ENCODE results near the gene SMNDC1. TPM values are rescaled to one million over a fixed set of nuclear protein-coding genes. Genes with fewer than 3 reads are reported as not detected.

The SMNDC1 gene
- total and polyA plus RNA-seq, 4 donors: 4.9 to 6.8 (median 6.0) TPM

DNA sequence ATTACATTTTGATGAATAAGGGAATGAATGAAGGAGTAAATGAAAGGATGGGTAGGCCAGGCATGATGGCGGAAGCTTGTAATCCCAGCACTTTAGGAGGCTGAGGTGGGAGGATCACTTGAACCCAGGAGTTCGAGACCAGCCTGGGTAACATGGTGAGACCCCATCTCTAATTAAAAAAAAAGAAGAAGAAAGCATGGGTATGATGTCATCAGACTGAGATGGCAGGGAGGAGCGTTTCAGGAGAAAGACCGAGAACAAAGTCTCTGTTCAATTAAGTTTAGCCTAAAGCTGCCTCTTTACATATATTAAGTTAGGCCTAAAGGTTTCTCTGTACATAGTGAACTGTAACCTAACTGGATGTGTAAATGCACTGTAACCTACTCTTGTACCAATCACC lies 42.2 kb upstream of the SMNDC1 start (continued):
- TF ChIP-seq, protein P1, sequence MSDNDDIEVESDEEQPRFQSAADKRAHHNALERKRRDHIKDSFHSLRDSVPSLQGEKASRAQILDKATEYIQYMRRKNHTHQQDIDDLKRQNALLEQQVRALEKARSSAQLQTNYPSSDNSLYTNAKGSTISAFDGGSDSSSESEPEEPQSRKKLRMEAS (IDR thresholded peaks at IDR 0.05): no peak
- TF ChIP-seq RAD21 (IDR thresholded peaks at IDR 0.05): no peak
- no peak for TF ChIP-seq SP1 (IDR thresholded peaks at IDR 0.05)
- TF ChIP-seq EGR1 (IDR thresholded peaks at IDR 0.05; ENCODE audit: low read depth in 2 of 2): no peak
- TF ChIP-seq HNF4A (conservative IDR thresholded peaks at IDR 0.05): no peak
- TF ChIP-seq NR2F2 (IDR thresholded peaks at IDR 0.05): no peak
- TF ChIP-seq, protein P2, sequence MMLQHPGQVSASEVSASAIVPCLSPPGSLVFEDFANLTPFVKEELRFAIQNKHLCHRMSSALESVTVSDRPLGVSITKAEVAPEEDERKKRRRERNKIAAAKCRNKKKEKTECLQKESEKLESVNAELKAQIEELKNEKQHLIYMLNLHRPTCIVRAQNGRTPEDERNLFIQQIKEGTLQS (IDR thresholded peaks at IDR 0.05): no peak

DNA sequence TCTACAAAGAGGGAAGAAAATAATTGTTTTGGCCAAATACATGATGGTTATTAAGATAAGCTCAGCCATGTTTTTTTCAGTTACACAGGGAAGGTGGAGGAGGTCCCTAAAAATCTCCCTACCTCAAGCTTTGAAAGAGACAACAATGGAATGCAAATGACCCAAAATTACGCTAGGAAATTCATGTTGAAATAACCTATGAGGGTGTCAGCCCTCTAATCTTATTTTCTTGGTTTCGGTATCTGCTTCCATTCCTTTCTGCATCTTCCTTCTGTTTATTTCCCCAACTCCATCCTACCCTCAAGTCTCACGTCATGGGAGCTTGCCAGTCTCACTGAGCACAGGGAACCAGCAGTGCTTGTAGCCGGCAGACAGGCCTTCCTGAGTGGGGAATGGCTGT lies 40.6 kb upstream of the SMNDC1 start:
- Histone ChIP-seq H3K9ac (ENCODE audit: low read depth in 1 of 2, low read length in 2 of 2) (no peak overlapping the region), H3K4me3 (ENCODE audit: low read depth in 1 of 3, low read length in 3 of 3) (no peak overlapping the region), H3K9me3 (ENCODE audit: control insufficient read depth in 4 of 4, low read length in 3 of 4) (no peaks in the 10 kb centered on the region), H3K27me3 (ENCODE audit: control insufficient read depth in 4 of 4, insufficient read depth in 4 of 4, low read length in 3 of 4) (no peaks in the 10 kb centered on the region), H3K36me3 (ENCODE audit: control insufficient read depth in 4 of 4, insufficient read depth in 3 of 4, low read depth in 1 of 4, low read length in 3 of 4) (no peaks in the 10 kb centered on the region), H3K27ac (ENCODE audit: low read depth in 1 of 2, low read length in 2 of 2) (no peak overlapping the region), H3K4me1 (ENCODE audit: control insufficient read depth in 4 of 4, insufficient read depth in 4 of 4, low read length in 3 of 4) (no peaks in the 10 kb centered on the region)
- 89% methylated on average over 4 of the region's 4 CpGs for WGBS
- TF ChIP-seq SP1 (IDR thresholded peaks at IDR 0.05): no peak
- TF ChIP-seq, protein P3, sequence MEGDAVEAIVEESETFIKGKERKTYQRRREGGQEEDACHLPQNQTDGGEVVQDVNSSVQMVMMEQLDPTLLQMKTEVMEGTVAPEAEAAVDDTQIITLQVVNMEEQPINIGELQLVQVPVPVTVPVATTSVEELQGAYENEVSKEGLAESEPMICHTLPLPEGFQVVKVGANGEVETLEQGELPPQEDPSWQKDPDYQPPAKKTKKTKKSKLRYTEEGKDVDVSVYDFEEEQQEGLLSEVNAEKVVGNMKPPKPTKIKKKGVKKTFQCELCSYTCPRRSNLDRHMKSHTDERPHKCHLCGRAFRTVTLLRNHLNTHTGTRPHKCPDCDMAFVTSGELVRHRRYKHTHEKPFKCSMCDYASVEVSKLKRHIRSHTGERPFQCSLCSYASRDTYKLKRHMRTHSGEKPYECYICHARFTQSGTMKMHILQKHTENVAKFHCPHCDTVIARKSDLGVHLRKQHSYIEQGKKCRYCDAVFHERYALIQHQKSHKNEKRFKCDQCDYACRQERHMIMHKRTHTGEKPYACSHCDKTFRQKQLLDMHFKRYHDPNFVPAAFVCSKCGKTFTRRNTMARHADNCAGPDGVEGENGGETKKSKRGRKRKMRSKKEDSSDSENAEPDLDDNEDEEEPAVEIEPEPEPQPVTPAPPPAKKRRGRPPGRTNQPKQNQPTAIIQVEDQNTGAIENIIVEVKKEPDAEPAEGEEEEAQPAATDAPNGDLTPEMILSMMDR (IDR thresholded peaks at IDR 0.05; ENCODE audit: low read depth, low read length, missing input control): no peak
- no peak for TF ChIP-seq TAF1 (conservative IDR thresholded peaks at IDR 0.05)
- TF ChIP-seq, protein P4, sequence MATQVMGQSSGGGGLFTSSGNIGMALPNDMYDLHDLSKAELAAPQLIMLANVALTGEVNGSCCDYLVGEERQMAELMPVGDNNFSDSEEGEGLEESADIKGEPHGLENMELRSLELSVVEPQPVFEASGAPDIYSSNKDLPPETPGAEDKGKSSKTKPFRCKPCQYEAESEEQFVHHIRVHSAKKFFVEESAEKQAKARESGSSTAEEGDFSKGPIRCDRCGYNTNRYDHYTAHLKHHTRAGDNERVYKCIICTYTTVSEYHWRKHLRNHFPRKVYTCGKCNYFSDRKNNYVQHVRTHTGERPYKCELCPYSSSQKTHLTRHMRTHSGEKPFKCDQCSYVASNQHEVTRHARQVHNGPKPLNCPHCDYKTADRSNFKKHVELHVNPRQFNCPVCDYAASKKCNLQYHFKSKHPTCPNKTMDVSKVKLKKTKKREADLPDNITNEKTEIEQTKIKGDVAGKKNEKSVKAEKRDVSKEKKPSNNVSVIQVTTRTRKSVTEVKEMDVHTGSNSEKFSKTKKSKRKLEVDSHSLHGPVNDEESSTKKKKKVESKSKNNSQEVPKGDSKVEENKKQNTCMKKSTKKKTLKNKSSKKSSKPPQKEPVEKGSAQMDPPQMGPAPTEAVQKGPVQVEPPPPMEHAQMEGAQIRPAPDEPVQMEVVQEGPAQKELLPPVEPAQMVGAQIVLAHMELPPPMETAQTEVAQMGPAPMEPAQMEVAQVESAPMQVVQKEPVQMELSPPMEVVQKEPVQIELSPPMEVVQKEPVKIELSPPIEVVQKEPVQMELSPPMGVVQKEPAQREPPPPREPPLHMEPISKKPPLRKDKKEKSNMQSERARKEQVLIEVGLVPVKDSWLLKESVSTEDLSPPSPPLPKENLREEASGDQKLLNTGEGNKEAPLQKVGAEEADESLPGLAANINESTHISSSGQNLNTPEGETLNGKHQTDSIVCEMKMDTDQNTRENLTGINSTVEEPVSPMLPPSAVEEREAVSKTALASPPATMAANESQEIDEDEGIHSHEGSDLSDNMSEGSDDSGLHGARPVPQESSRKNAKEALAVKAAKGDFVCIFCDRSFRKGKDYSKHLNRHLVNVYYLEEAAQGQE (IDR thresholded peaks at IDR 0.05): no peak
- no peak for TF ChIP-seq HNF4A (conservative IDR thresholded peaks at IDR 0.05)
- no peak for TF ChIP-seq RXRA (IDR thresholded peaks at IDR 0.05)
- no peak for TF ChIP-seq YY1 (IDR thresholded peaks at IDR 0.05)
- no peak for TF ChIP-seq FOXA1 (IDR thresholded peaks at IDR 0.05)
- no peak for TF ChIP-seq JUND (IDR thresholded peaks at IDR 0.05)
- TF ChIP-seq HNF4G (IDR thresholded peaks at IDR 0.05): no peak
- DNase-seq (ENCODE audit: low spot score): no peak

DNA sequence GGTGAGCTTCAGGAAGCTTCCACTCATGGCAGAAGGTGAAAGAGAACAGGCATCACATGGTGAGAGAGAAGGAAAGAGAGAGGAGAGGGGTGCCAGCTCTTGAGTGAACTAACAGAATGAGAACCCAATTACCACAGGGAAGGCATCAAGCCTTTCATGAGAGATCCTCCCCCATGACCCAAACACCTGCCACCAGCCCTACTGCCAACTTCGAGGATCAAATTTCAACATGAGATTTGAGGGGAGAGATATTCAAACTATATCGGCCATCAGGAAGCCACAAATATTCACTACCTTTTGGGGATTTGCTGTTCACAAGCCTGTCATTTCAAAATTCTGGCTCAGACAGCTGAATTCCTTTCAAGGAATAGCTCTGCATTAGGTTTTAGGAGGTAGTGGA lies 39.9 kb upstream of the SMNDC1 start:
- WGBS: 52% methylated on average over 2 of the region's 2 CpGs
- DNase-seq (ENCODE audit: low spot score): no peak
- Histone ChIP-seq H3K27me3 (ENCODE audit: control insufficient read depth in 4 of 4, insufficient read depth in 4 of 4, low read length in 3 of 4) (no peaks in the 10 kb centered on the region), H3K36me3 (ENCODE audit: control insufficient read depth in 4 of 4, insufficient read depth in 3 of 4, low read depth in 1 of 4, low read length in 3 of 4) (no peaks in the 10 kb centered on the region), H3K4me3 (ENCODE audit: low read depth in 1 of 3, low read length in 3 of 3) (no peak overlapping the region), H3K9ac (ENCODE audit: low read depth in 1 of 2, low read length in 2 of 2) (no peak overlapping the region), H3K4me1 (ENCODE audit: control insufficient read depth in 4 of 4, insufficient read depth in 4 of 4, low read length in 3 of 4) (no peaks in the 10 kb centered on the region), H3K9me3 (ENCODE audit: control insufficient read depth in 4 of 4, low read length in 3 of 4) (no peaks in the 10 kb centered on the region), H3K27ac (ENCODE audit: low read depth in 1 of 2, low read length in 2 of 2) (no peak overlapping the region)
- TF ChIP-seq NR2F2 (IDR thresholded peaks at IDR 0.05) (no peak), EGR1 (IDR thresholded peaks at IDR 0.05; ENCODE audit: low read depth in 2 of 2) (no peak), HNF4G (IDR thresholded peaks at IDR 0.05) (no peak), GABPA (IDR thresholded peaks at IDR 0.05 in 1 of 2, conservative IDR thresholded peaks at IDR 0.05 in 1 of 2) (no peak)
- TF ChIP-seq, protein P4 (IDR thresholded peaks at IDR 0.05): no peak
- TF ChIP-seq, protein P3 (IDR thresholded peaks at IDR 0.05; ENCODE audit: low read depth, low read length, missing input control): no peak

Data from liver (tissue), 9 donors.